22Rv1 (cell line): ENCODE measurements around the gene TMEM143.

ENCODE experiments used
- ZFX ChIP-seq: fragments of 450-650 bp; IDR thresholded peaks from 2 replicates; pipeline ENCODE4 v1.6.1; 2017; ENCODE audit warnings: antibody characterized with exemption, borderline replicate concordance
- TF ChIP-seq, protein P1 (sequence below): fragments of 450-650 bp; IDR thresholded peaks from 2 replicates; pipeline ENCODE4 v1.5.1; 2017; ENCODE audit warnings: mild to moderate bottlenecking

DNA sequence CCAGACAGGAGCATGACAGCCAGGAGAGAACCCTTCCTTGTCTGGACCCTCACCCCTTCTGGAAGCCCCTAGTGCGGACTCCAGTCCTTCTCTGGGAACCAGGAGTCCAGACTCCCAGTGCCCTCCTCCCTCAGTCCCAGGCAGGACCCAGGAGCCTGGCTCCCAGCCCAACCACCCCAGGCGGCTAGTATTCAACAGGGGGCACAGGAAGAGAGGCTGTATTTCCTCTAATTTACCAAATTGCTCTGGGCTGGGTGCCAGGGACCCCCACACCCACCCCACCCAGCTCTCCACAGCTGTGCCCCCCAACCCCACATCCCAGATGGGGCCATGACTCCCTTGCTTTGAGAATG lies 33.1 kb upstream of the TMEM143 start:
- TF ChIP-seq, protein P1, sequence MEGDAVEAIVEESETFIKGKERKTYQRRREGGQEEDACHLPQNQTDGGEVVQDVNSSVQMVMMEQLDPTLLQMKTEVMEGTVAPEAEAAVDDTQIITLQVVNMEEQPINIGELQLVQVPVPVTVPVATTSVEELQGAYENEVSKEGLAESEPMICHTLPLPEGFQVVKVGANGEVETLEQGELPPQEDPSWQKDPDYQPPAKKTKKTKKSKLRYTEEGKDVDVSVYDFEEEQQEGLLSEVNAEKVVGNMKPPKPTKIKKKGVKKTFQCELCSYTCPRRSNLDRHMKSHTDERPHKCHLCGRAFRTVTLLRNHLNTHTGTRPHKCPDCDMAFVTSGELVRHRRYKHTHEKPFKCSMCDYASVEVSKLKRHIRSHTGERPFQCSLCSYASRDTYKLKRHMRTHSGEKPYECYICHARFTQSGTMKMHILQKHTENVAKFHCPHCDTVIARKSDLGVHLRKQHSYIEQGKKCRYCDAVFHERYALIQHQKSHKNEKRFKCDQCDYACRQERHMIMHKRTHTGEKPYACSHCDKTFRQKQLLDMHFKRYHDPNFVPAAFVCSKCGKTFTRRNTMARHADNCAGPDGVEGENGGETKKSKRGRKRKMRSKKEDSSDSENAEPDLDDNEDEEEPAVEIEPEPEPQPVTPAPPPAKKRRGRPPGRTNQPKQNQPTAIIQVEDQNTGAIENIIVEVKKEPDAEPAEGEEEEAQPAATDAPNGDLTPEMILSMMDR = no peak
- TF ChIP-seq ZFX = no peak
